AML-193 (cell line): Measurements from ENCODE around the gene DRC7.
"Not testable (repeated sequence)": the region's sequence is repeated elsewhere in the genome, so short reads cannot be mapped to it uniquely, and the experiment has no call there.

Source experiments
- DNase-seq, 2 experiments: peaks; one replicate each; lab custom pipeline; 2025; lab: John Stamatoyannopoulos, UW

Gene DRC7

DNA sequence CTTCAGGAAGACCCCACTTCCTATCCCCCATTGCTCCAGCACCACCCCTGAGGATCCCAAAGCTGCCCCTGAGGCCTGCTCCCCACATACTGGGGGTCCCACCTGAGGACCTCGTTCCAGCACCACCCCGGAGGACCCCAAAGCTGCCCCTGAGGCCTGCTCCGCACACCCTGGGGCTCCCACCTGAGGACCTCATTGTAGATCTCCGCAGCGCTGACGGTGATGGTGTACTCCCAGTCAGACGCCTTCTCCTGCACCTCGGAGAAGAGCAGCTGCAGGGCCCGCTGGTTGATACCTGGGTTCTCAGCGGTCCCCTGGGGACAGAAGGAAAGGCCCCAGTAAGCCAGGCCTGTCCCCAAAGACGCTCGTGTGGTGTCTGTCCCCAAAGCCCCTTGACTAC, 67.4 kb downstream of the DRC7 start:
- no peak for DNase-seq

DNA sequence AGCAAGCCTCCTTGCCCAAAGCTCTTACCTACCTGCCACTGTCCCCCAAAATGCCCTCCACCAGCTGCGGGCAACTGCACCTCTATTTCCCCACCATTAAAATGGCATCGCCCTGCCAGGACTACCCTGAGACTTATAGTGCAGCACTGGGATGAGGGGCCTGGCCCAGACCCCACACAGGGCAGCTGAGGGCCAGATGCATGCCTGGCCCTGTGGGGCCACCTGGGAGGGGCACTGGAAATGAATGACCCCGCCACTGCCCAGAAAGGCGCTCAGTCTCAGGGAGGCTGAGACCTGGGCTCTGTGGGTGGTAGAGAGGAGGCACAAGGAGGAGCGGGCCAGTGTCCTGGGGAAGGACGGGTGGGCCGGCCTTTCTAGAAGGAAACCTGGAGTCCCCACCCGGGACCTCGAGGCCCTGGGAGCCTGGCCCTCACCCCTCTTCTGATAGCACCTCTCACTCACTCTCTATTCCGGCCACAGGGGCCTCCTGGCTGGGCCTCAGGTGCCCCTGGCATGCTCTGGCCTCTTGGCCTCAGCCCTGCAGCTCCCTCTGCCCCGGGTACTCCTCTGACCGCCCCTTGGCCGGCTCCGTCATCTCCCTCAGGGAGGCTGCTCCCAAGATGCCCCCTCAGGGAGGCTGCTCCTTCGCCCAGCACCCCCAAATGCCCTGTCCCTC, 67.9 kb downstream of the DRC7 start:
- no peak for DNase-seq

DNA sequence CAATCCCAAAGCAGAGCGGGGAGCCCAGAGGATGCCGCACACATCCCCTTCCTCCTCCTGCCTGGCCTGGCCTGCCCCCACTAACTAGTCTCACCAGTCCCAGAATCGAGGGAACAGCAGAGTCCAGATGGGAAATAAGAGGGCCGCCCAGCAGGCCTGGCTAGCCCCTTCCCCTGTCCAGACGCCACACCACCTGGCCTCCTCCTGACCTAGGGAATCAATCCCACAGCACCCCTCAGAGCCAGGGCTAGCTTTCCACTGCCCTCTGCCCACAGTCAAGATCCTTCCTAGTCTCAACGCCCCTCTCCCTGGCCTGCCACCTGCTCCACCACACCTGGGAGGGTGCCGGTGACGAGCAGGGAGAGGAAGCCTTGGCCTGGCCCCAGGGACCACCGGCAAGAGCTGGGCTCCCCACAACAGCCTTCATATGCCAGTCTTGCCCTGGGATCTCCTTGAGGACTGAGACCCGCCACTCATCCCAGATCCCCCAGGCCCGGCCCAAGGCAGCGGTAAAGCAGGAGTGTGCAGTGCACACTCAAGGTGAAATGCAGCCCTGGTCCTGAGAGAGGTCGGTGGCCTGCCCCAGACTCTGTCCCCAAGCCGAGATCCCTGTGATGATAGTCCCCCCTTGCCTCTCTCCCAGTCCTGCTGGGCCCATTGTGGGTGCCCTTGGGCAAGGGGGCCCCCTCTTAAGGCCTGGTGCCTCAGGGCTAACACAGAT, 68.8 kb downstream of the DRC7 start:
- DNase-seq, result no peak

- DNase-seq, result no peak
These were observed 69.4 kb downstream of the DRC7 start for GRCh38 chr16:57764006-57764340.

- no peak for DNase-seq
These were observed 69.9 kb downstream of the DRC7 start for GRCh38 chr16:57764341-57765159.

GRCh38 chr16:57765160-57765728, 70.6 kb downstream of the DRC7 start:
- no peak for DNase-seq

DNA sequence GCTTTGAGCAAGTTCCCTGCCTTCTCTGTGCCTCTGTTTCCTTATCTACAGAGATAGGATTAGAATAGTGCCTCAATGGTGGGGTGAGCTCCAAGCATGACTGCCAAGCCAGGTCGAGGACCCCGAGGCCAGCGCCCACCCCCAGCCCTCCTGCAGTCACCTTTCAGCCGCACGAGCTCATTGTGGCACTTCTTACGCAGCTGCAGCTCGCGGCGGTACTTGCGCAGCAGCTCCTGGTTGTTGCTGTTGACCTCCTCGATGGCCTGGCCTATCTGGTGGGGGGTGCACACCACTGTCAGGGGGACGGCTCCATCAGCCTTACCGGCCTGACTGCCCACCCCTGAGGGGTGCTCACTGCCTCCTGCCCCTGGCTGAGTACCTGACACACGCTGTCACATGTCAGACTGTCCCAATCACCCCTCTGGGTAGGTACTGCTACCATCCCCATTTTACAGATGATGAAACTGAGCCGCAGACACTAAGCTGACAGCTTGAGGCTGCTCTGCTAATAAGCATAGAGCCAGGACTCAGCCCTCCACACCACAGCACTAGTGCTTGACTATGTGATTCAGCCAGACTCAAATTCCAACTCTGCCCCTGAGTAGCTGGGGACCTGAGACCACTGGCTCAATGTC, 72.2 kb downstream of the DRC7 start:
- no peak for DNase-seq

DNA sequence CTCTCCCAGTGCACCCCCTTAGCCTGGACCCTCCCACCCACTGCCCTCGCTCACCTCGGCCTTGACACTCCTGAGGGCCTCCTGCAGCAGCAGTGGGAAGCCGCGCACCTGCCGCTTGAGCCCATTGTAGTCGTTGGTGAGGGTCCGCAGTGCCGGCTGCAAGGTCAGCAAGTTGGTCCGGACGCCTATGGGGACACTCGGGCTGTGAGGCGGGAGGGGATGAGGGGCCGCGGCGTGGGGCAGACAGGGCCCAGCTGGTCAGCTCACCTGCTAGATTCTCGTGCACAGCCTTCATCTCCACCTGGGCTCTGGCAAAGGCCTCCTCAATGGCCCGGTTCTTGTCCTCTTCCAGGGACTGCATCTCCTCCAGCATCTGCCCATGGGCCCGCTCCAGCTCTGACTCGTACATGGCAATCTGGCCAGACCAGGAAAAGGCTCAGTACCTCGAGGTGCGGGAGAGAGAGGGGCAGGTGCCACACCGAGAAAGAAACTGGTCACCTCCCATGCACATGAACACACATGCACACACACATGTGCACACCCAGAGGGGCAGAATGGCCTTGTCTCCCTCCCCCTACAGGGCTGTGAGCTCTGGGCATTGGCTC, 75.0 kb downstream of the DRC7 start:
- DNase-seq, result no peak

DNA sequence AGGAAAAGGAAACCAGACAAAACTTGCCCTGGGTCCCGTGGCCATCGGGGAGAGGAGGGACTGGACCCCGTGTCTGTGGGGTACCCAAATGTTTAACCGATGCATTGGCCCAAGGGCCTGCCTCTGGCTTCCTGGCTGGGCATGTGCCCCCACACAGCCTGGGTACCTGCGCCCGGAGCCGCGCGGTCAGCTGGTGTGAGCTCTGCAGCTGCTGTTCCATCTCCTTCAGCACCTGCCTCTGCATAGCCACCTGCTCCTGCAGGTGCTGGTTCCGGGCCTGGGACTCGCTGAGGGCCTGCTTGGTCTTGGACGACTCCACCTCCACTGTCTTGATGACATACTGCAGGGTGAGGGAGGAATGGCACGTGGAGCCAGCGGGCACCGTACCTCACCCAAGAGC, 75.8 kb downstream of the DRC7 start:
- no peak for DNase-seq

DNA sequence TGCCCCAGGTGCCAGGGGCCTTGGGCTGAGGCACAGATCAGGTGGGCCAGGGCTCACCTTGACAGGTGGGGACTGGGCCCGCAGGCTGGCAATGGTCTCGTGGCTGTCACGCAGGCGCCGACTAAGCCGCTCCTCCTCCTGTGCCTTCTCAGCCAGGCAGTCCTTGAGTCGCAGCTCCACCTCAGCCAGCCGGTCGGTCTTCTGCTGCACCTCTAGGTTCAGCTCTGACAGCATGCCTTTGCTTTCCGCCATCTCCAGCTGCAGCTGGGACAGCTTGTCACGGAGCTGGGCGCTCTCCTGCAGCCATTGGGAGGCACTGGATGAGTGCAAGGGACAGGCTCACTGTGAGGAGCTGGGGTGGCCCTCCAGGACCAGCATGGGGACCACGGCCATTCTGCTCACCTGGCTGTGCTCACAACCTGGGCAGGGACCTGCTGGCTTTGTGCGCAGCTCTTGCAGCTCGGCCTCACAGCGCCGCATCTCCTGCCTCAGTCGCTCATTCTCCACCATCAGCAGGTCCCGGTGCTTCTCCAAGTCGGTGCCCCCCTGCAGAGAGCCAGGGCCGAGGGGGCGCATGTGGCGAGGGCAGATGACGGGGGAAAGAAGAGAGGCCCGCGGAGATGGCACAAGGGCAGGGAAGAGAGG, 76.7 kb downstream of the DRC7 start:
- no peak for DNase-seq

GRCh38 chr16:57773019-57773418, 78.4 kb downstream of the DRC7 start:
- DNase-seq, result no peak

- no peak for DNase-seq
These were observed 79.2 kb downstream of the DRC7 start for GRCh38 chr16:57773655-57774295.

GRCh38 chr16:57774705-57775285, 80.2 kb downstream of the DRC7 start:
- no peak for DNase-seq

DNA sequence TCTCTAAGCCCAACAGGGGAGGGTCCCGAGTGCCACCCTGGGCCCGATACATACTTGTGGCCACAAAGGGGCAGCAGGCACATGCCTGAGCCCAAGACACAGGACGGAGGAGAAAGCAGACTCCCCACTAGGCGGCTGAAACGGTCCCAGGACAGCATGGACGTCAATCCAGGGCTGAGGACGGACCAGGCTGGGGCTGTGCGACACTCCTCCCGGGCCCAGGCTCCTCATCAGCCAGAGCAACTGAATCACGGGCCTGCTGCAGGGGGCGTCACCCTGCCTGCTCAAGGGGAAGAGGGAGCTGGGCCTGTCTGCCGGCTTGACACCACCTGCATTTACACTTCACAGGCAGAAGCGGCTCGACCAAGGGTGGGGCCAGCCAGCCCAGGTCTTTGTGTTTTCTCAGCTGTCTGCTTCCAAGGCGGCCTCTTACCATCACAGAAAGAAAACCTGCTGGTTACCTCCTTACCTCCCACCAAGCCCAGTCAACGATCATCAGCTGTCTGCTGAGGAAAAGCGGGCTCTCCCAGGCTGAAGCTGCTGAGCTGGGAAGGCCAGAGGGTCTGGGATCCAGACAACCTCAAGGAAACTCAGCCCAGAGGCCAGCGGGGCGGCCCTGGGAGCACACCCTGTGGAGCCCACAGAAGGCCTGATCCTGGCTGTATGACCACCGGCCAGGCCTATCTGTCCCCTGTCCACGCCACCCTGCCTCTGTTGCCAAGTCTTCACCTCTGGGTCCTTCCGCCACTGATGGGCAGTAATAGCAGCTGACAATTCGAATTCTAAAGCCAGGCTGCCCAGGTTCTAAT, 81.3 kb downstream of the DRC7 start:
- no peak for DNase-seq

GRCh38 chr16:57778658-57779057, 84.1 kb downstream of the DRC7 start:
- no peak for DNase-seq

- DNase-seq, result not testable (repeated sequence)
These were observed 85.2 kb downstream of the DRC7 start for GRCh38 chr16:57779836-57780235.

GRCh38 chr16:57781349-57781740, 86.7 kb downstream of the DRC7 start:
- DNase-seq, result no peak
